Motor neuron (in vitro differentiated cells): ENCODE data around the gene DOCK7. TPM values are rescaled to one million over a fixed set of nuclear protein-coding genes. Genes with fewer than 3 reads are reported as not detected.
A peak's percentile ranks its signal among the peaks of the same experiment; 100 is the strongest.

Experiments
- ATAC-seq, 8 experiments: fragments of 200-7000 bp; cut with Tn5 transposase; replicated peaks in 6 of 8; 2 replicates each; pipeline ENCODE4 v1.8.0; 2021; ENCODE audit warnings: mild to moderate bottlenecking in 8 of 8, moderate library complexity in 8 of 8
- H3K27ac ChIP-seq, 2 donors: fragments of 250-450 bp; sonication (Bioruptor Pico); 2 replicates each; pipeline ENCODE4 v1.9.0; 2021; ENCODE audit warnings: antibody characterized with exemption in 2 of 2, mild to moderate bottlenecking in 2 of 2, moderate library complexity in 1 of 2
- H3K4me1 ChIP-seq, 2 donors: fragments of 250-450 bp; sonication (Bioruptor Pico); replicated peaks in 1 of 2; 2 replicates each; pipeline ENCODE4 v1.6.1; 2021; ENCODE audit warnings: antibody characterized with exemption in 2 of 2, mild to moderate bottlenecking in 2 of 2, moderate library complexity in 1 of 2
- H3K4me3 ChIP-seq, 5 donors: fragments of 250-450 bp; sonication (Bioruptor Pico); 2 replicates each; pipeline ENCODE4 v1.9.0; 2021; ENCODE audit warnings: antibody characterized with exemption in 5 of 5, mild to moderate bottlenecking in 5 of 5, moderate library complexity in 4 of 5
- WGBS, 10 experiments: fragments of 450-650 bp; shearing (Covaris generic); methylation state at CpG; one replicate each; pipeline ENCODE4 v1.0.0; 2022; 5-methylcytosine and 5-hydroxymethylcytosine counted together
- in situ Hi-C, 9 experiments: fragments of 400-800 bp; cut with MboI; loops; one replicate each; pipeline ENCODE4 v1.15.0; 2021; ENCODE audit warnings: low sequenced_read_pairs in 9 of 9, low pct_unique_long_range_greater_than_20kb in 2 of 9; ENCODE audit not compliant: unreplicated experiment in 9 of 9
- total RNA-seq, 8 experiments: library from RNA; unstranded; fragments of 300-600 nt; gene quantifications; 2 replicates each; pipeline versions ENCODE4 v1.2.3 to v1.2.4, GENCODE V29; 2022

The DOCK7 gene
- total RNA-seq, 8 experiments from 2014 or later: 20.5 to 114 (median 81.6) TPM

GRCh38 chr1:62428351-62428750 lies 259.8 kb downstream of the DOCK7 start:
- Histone ChIP-seq H3K4me1 (peaks cover 3 to 4% of the 10 kb centered on the region in 2 donors), H3K27ac (no peak overlapping the region), H3K4me3 (no peak overlapping the region)
- peak in 3 of 8 experiments; percentile 35 to 72 (median 69) for ATAC-seq
- in situ Hi-C loops: no loop called here
- 6 to 100% (median 68%) methylated on average over 1 to 4 of the region's 4 CpGs; no CpG with 5 or more reads in 1 of the 10 experiments for WGBS, 10 experiments

GRCh38 chr1:62426794-62427193 lies 261.4 kb downstream of the DOCK7 start:
- Histone ChIP-seq H3K4me1 (peaks cover 3 to 4% of the 10 kb centered on the region in 2 donors), H3K4me3 (no peak overlapping the region), H3K27ac (no peak overlapping the region)
- ATAC-seq: no peak
- 86 to 100% (median 100%) methylated on average over 1 of the region's 1 CpG; no CpG with 5 or more reads in 1 of the 10 experiments for WGBS, 10 experiments
- in situ Hi-C loops: no loop called here

GRCh38 chr1:62426237-62426636 lies 261.9 kb downstream of the DOCK7 start:
- no peak overlapping the region for H3K27ac ChIP-seq
- WGBS, 10 experiments: 16 to 100% (median 80%) methylated on average over 1 to 3 of the region's 3 CpGs
- peak in 3 of 8 experiments; percentile 20 to 75 (median 48) for ATAC-seq
- H3K4me1 ChIP-seq: peaks cover 3 to 4% of the 10 kb centered on the region in 2 donors
- in situ Hi-C loops: no loop called here
- no peak overlapping the region for H3K4me3 ChIP-seq

GRCh38 chr1:62425041-62425440 lies 263.1 kb downstream of the DOCK7 start:
- in situ Hi-C loops: no loop called here
- H3K4me3 ChIP-seq: no peak overlapping the region
- H3K27ac ChIP-seq: no peak overlapping the region
- peak in 3 of 8 experiments; percentile 34 to 40 (median 39) for ATAC-seq
- peaks cover 3 to 4% of the 10 kb centered on the region in 2 donors for H3K4me1 ChIP-seq
- 52 to 97% (median 71%) methylated on average over 3 to 5 of the region's 5 CpGs; no CpG with 5 or more reads in 1 of the 10 experiments for WGBS, 10 experiments

GRCh38 chr1:62424411-62424810 lies 263.8 kb downstream of the DOCK7 start:
- Histone ChIP-seq H3K27ac (no peak overlapping the region), H3K4me3 (no peak overlapping the region), H3K4me1 (peaks cover 3 to 4% of the 10 kb centered on the region in 2 donors)
- peak in 3 of 8 experiments; percentile 19 to 79 (median 72) for ATAC-seq
- in situ Hi-C loops: loop anchor here in 1 of 9 experiments (25.0 kb wide), 1 partner anchor 262 kb away; no protein-coding TSS in a partner anchor
- 13 to 100% (median 40%) methylated on average over 2 to 4 of the region's 4 CpGs; no CpG with 5 or more reads in 3 of the 10 experiments for WGBS, 10 experiments

GRCh38 chr1:62423580-62424242 lies 264.5 kb downstream of the DOCK7 start:
- no peak overlapping the region for H3K4me3 ChIP-seq
- no peak overlapping the region for H3K27ac ChIP-seq
- ATAC-seq: peak in 1 of 8 experiments; percentile 31
- in situ Hi-C loops: loop anchor here in 1 of 9 experiments (25.0 kb wide), 1 partner anchor 261 kb away; no protein-coding TSS in a partner anchor
- H3K4me1 ChIP-seq: peaks cover 3 to 4% of the 10 kb centered on the region in 2 donors
- 90 to 100% (median 94%) methylated on average over 3 to 14 of the region's 14 CpGs; no CpG with 5 or more reads in 1 of the 10 experiments for WGBS, 10 experiments

- H3K4me1 ChIP-seq: peaks cover 3 to 4% of the 10 kb centered on the region in 2 donors
- no peak for ATAC-seq
- H3K27ac ChIP-seq: no peak overlapping the region
- in situ Hi-C loops: loop anchor here in 1 of 9 experiments (25.0 kb wide), 1 partner anchor 258 kb away; no protein-coding TSS in a partner anchor
- H3K4me3 ChIP-seq: no peak overlapping the region
- 56 to 100% (median 67%) methylated on average over 1 of the region's 1 CpG; no CpG with 5 or more reads in 1 of the 10 experiments for WGBS, 10 experiments
Measured at GRCh38 chr1:62420214-62420613, 268.0 kb downstream of the DOCK7 start.

- WGBS, 10 experiments: 0 to 100% (median 65%) methylated on average over 1 to 2 of the region's 2 CpGs; no CpG with 5 or more reads in 2 of the 10 experiments
- Histone ChIP-seq H3K4me3 (no peak overlapping the region), H3K4me1 (no peaks in the 10 kb centered on the region), H3K27ac (no peak overlapping the region)
- in situ Hi-C loops: loop anchor here in 1 of 9 experiments (25.0 kb wide), 1 partner anchor 255 kb away; no protein-coding TSS in a partner anchor
- peak in 4 of 8 experiments; percentile 17 to 76 (median 52) for ATAC-seq
Measured at GRCh38 chr1:62417351-62417999, 270.7 kb downstream of the DOCK7 start.

- 79 to 100% (median 94%) methylated on average over 3 to 8 of the region's 8 CpGs for WGBS, 10 experiments
- in situ Hi-C loops: loop anchor here in 1 of 9 experiments (25.0 kb wide), 1 partner anchor 253 kb away; no protein-coding TSS in a partner anchor
Measured at GRCh38 chr1:62415687-62416086, 272.5 kb downstream of the DOCK7 start.

GRCh38 chr1:62407398-62408009 lies 280.7 kb downstream of the DOCK7 start:
- 20 to 80% (median 65%) methylated on average over 3 to 12 of the region's 12 CpGs; no CpG with 5 or more reads in 1 of the 10 experiments for WGBS, 10 experiments
- no peak overlapping the region for H3K27ac ChIP-seq
- in situ Hi-C loops: loop anchor here in 8 of 9 experiments (5.0 to 25.0 kb wide), 4 partner anchors 230 to 245 kb away; no protein-coding TSS in a partner anchor
- no peaks in the 10 kb centered on the region for H3K4me1 ChIP-seq
- ATAC-seq: peak; percentile 50 to 72 (median 61)
- no peak overlapping the region for H3K4me3 ChIP-seq

More at GRCh38 chr1:62415687-62416086, 272.5 kb downstream of the DOCK7 start:
- Histone ChIP-seq H3K4me3 (no peak overlapping the region), H3K4me1 (no peaks in the 10 kb centered on the region), H3K27ac (no peak overlapping the region)
- ATAC-seq: no peak

GRCh38 chr1:62406576-62406975 lies 281.6 kb downstream of the DOCK7 start:
- no peaks in the 10 kb centered on the region for H3K4me1 ChIP-seq
- H3K4me3 ChIP-seq: no peak overlapping the region
- WGBS, 10 experiments: 29 to 100% (median 77%) methylated on average over 1 to 3 of the region's 3 CpGs; no CpG with 5 or more reads in 5 of the 10 experiments
- in situ Hi-C loops: loop anchor here in 8 of 9 experiments (5.0 to 25.0 kb wide), 4 partner anchors 229 to 244 kb away; no protein-coding TSS in a partner anchor
- no peak for ATAC-seq
- H3K27ac ChIP-seq: no peak overlapping the region

- H3K27ac ChIP-seq: no peak overlapping the region
- 80 to 100% (median 93%) methylated on average over 1 to 2 of the region's 2 CpGs; no CpG with 5 or more reads in 3 of the 10 experiments for WGBS, 10 experiments
- no peak overlapping the region for H3K4me3 ChIP-seq
- no peak for ATAC-seq
- no peaks in the 10 kb centered on the region for H3K4me1 ChIP-seq
- in situ Hi-C loops: loop anchor here in 8 of 9 experiments (5.0 to 25.0 kb wide), 4 partner anchors 228 to 243 kb away; no protein-coding TSS in a partner anchor
Measured at GRCh38 chr1:62405247-62405646, 282.9 kb downstream of the DOCK7 start.
